Iris pigment epithelial cell (primary cell): ENCODE data around the gene MAPK10.
"Not testable (repeated sequence)": the region's sequence is repeated elsewhere in the genome, so short reads cannot be mapped to it uniquely, and the experiment has no call there.

Experiments
- DNase-seq: peaks from one replicate; pipeline ENCODE4 v3.0.0-alpha.2; 2011; ENCODE audit warnings: low read depth

Gene MAPK10

GRCh38 chr4:86034616-86035015 lies 325.2 kb downstream of the MAPK10 start:
- DNase-seq, result no peak

GRCh38 chr4:86033171-86033570 lies 326.7 kb downstream of the MAPK10 start:
- DNase-seq, result peak; percentile 85

- DNase-seq, result peak; percentile 95
Measured at GRCh38 chr4:86032476-86033022, 327.3 kb downstream of the MAPK10 start.

GRCh38 chr4:86031927-86032326 lies 327.9 kb downstream of the MAPK10 start:
- no peak for DNase-seq

- no peak for DNase-seq
Measured at GRCh38 chr4:86026720-86027119, 333.1 kb downstream of the MAPK10 start.

- DNase-seq, result not testable (repeated sequence)
Measured at GRCh38 chr4:86021671-86022070, 338.2 kb downstream of the MAPK10 start.

- DNase-seq, result peak; percentile 49
Measured at GRCh38 chr4:86019906-86020305, 339.9 kb downstream of the MAPK10 start.

GRCh38 chr4:86019362-86019761 lies 340.5 kb downstream of the MAPK10 start:
- DNase-seq, result no peak

- no peak for DNase-seq
Measured at GRCh38 chr4:86015412-86016350, 344.2 kb downstream of the MAPK10 start.

- DNase-seq, result peak; percentile 53
Measured at GRCh38 chr4:86014599-86014998, 345.3 kb downstream of the MAPK10 start.

GRCh38 chr4:86013621-86014020 lies 346.2 kb downstream of the MAPK10 start:
- peak; percentile 89 for DNase-seq

- peak; percentile 96 for DNase-seq
Measured at GRCh38 chr4:86011117-86011516, 348.7 kb downstream of the MAPK10 start.

- DNase-seq, result no peak
Measured at GRCh38 chr4:86007042-86007441, 352.8 kb downstream of the MAPK10 start.

- DNase-seq, result no peak
Measured at GRCh38 chr4:86006057-86006456, 353.8 kb downstream of the MAPK10 start.

- DNase-seq, result no peak
Measured at GRCh38 chr4:86004030-86004429, 355.8 kb downstream of the MAPK10 start.

- no peak for DNase-seq
Measured at GRCh38 chr4:86001591-86001990, 358.3 kb downstream of the MAPK10 start.

- DNase-seq, result no peak
Measured at GRCh38 chr4:85995361-85995760, 364.5 kb downstream of the MAPK10 start.

- no peak for DNase-seq
Measured at GRCh38 chr4:85994576-85994975, 365.3 kb downstream of the MAPK10 start.

- no peak for DNase-seq
Measured at GRCh38 chr4:85993641-85994040, 366.2 kb downstream of the MAPK10 start.

GRCh38 chr4:85986266-85986665 lies 373.6 kb downstream of the MAPK10 start:
- peak; percentile 69 for DNase-seq

- no peak for DNase-seq
Measured at GRCh38 chr4:85979276-85979675, 380.6 kb downstream of the MAPK10 start.

- no peak for DNase-seq
Measured at GRCh38 chr4:85970535-85970934, 389.3 kb downstream of the MAPK10 start.
